OCI-LY1 (cell line): Measurements from ENCODE around the gene NEGR1.

Experiments used
- EZH2 ChIP-seq: fragments of 200-600 bp; sonication (generic), shearing (Covaris generic); IDR thresholded peaks from 2 replicates; pipeline ENCODE4 v1.8.0; 2017; ENCODE audit warnings: borderline replicate concordance, mixed run types, mild to moderate bottlenecking, antibody characterized with exemption, low read length, moderate library complexity, mixed read lengths
- TF ChIP-seq, protein P1 (sequence below): fragments of 200-600 bp; sonication (generic), shearing (Covaris generic); IDR thresholded peaks from 2 replicates; pipeline ENCODE4 v1.5.1; 2017; ENCODE audit warnings: mild to moderate bottlenecking, antibody characterized with exemption, low read length, moderate library complexity, mixed read lengths

- TF ChIP-seq, protein P1, sequence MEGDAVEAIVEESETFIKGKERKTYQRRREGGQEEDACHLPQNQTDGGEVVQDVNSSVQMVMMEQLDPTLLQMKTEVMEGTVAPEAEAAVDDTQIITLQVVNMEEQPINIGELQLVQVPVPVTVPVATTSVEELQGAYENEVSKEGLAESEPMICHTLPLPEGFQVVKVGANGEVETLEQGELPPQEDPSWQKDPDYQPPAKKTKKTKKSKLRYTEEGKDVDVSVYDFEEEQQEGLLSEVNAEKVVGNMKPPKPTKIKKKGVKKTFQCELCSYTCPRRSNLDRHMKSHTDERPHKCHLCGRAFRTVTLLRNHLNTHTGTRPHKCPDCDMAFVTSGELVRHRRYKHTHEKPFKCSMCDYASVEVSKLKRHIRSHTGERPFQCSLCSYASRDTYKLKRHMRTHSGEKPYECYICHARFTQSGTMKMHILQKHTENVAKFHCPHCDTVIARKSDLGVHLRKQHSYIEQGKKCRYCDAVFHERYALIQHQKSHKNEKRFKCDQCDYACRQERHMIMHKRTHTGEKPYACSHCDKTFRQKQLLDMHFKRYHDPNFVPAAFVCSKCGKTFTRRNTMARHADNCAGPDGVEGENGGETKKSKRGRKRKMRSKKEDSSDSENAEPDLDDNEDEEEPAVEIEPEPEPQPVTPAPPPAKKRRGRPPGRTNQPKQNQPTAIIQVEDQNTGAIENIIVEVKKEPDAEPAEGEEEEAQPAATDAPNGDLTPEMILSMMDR = no peak
- no peak for TF ChIP-seq EZH2
Observed at GRCh38 chr1:72227667-72228066, 54.7 kb downstream of the NEGR1 start.
